DMS79 treated with DMSO at 0.1 percent for 48 hours (cell line): ENCODE data around the gene KCNMA1.

Source experiments
- DNase-seq: peaks from one replicate; lab custom pipeline; 2025; lab: John Stamatoyannopoulos, UW

The KCNMA1 gene

GRCh38 chr10:77237120-77237519, 400.5 kb downstream of the KCNMA1 start:
- no peak for DNase-seq

- no peak for DNase-seq
Measured at GRCh38 chr10:77236700-77237099, 400.9 kb downstream of the KCNMA1 start.

- DNase-seq = no peak
Measured at GRCh38 chr10:77236029-77236428, 401.6 kb downstream of the KCNMA1 start.

GRCh38 chr10:77234599-77234998, 403.0 kb downstream of the KCNMA1 start:
- DNase-seq = no peak

- no peak for DNase-seq
Measured at GRCh38 chr10:77233466-77233865, 404.1 kb downstream of the KCNMA1 start.

- DNase-seq = no peak
Measured at GRCh38 chr10:77231884-77232610, 405.6 kb downstream of the KCNMA1 start.

- DNase-seq = no peak
Measured at GRCh38 chr10:77231375-77231774, 406.2 kb downstream of the KCNMA1 start.

GRCh38 chr10:77230194-77230593, 407.4 kb downstream of the KCNMA1 start:
- no peak for DNase-seq

GRCh38 chr10:77229704-77230103, 407.9 kb downstream of the KCNMA1 start:
- DNase-seq = no peak

GRCh38 chr10:77228559-77228958, 409.0 kb downstream of the KCNMA1 start:
- DNase-seq = peak; percentile 45

- DNase-seq = no peak
Measured at GRCh38 chr10:77226853-77227565, 410.6 kb downstream of the KCNMA1 start.

GRCh38 chr10:77226452-77226851, 411.2 kb downstream of the KCNMA1 start:
- no peak for DNase-seq

- DNase-seq = no peak
Measured at GRCh38 chr10:77226020-77226419, 411.6 kb downstream of the KCNMA1 start.

- DNase-seq = no peak
Measured at GRCh38 chr10:77223526-77224460, 413.8 kb downstream of the KCNMA1 start.

- DNase-seq = no peak
Measured at GRCh38 chr10:77220150-77220549, 417.5 kb downstream of the KCNMA1 start.

- DNase-seq = no peak
Measured at GRCh38 chr10:77219046-77219445, 418.6 kb downstream of the KCNMA1 start.

GRCh38 chr10:77214799-77215198, 422.8 kb downstream of the KCNMA1 start:
- DNase-seq = no peak

GRCh38 chr10:77212632-77213031, 425.0 kb downstream of the KCNMA1 start:
- DNase-seq = no peak

GRCh38 chr10:77210645-77211044, 427.0 kb downstream of the KCNMA1 start:
- no peak for DNase-seq

GRCh38 chr10:77208684-77209256, 428.8 kb downstream of the KCNMA1 start:
- DNase-seq = no peak

GRCh38 chr10:77207828-77208185, 429.8 kb downstream of the KCNMA1 start:
- no peak for DNase-seq

GRCh38 chr10:77207182-77207827, 430.3 kb downstream of the KCNMA1 start:
- no peak for DNase-seq
